HCT116 (cell line): ENCODE results near the gene TJP2.

Experiments
- CTCF ChIP-seq, 3 experiments: fragments of 200-600 bp in 1 of 3; sonication (generic) in 1 of 3; IDR thresholded peaks in 2 of 3; conservative IDR thresholded peaks in 1 of 3; 2 replicates each; pipeline ENCODE4 v1.5.1; 2012 to 2017; ENCODE audit warnings: low read depth in 2 of 3, low read length in 2 of 3, antibody characterized with exemption in 1 of 3, borderline replicate concordance in 1 of 3, control low read depth in 1 of 3, mild to moderate bottlenecking in 1 of 3, mixed read lengths in 1 of 3, mixed run types in 1 of 3, moderate library complexity in 1 of 3; ENCODE audit not compliant: insufficient read depth in 1 of 3
- EZH2 ChIP-seq: fragments of 200-600 bp; sonication (generic); IDR thresholded peaks from 2 replicates; pipeline ENCODE4 v1.6.1; 2017; ENCODE audit warnings: antibody characterized with exemption, mixed run types
- JUND ChIP-seq: IDR thresholded peaks from 2 replicates; pipeline ENCODE4 v1.6.1; 2012
- POLR2A ChIP-seq: IDR thresholded peaks from 2 replicates; pipeline ENCODE4 v1.7.0; 2011; ENCODE audit warnings: borderline replicate concordance; ENCODE audit not compliant: insufficient read depth, insufficient read length; ENCODE audit errors: extremely low read depth
- POLR2AphosphoS5 ChIP-seq: IDR thresholded peaks from 2 replicates; pipeline ENCODE4 v1.6.1; 2011; ENCODE audit warnings: mild to moderate bottlenecking, low read depth, low read length, moderate library complexity
- REST ChIP-seq: IDR thresholded peaks from 2 replicates; pipeline ENCODE4 v1.6.1; 2012; ENCODE audit warnings: low read depth

- TF ChIP-seq EZH2 (no peak), CTCF (IDR thresholded peaks at IDR 0.05 in 2 of 3, conservative IDR thresholded peaks at IDR 0.05 in 1 of 3; ENCODE audit: borderline replicate concordance in 1 of 3, insufficient read depth in 1 of 3, low read depth in 2 of 3, low read length in 2 of 3) (peak; percentile 37 to 70 (median 66); a peak in 5 of 6 replicates), REST (no peak), JUND (no peak), POLR2AphosphoS5 (no peak), POLR2A (no peak)
These were observed 118.0 kb downstream of the TJP2 start for GRCh38 chr9:69292078-69292477.
